ENCODE results near the gene CCNJL. TPM values are rescaled to one million over a fixed set of nuclear protein-coding genes. Genes with fewer than 3 reads are reported as not detected.

CCNJL gene
- total and polyA plus RNA-seq, 2 of the 8 experiments (the other 6 are each of a cell fraction or from before 2014, with no cell fraction given), result 34.6 to 44.7 TPM

DNA sequence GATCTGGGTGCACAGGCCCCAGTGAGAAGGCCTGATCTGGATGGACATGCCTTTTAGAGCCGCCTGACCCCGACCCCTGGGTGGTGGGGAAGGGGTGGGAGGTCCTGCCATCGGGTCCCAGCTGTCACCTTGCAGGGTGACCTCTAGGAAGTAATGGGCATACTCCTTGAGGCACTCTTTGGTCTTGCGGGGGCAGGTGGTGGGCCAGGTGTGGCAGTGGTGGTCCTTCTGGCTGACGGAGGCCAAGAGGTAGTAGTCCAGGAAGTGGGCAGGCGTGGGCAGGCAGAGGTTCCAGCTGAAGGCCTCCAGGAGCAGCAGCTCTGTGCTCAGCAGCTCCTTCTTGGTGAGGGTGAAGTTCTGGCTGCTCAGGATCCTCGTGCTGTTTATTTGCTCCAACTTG is 53.0 kb downstream of the CCNJL start:
- no peak overlapping the region for H2BK12ac ChIP-seq (ENCODE audit: low read depth, low read length)
- H3K4me2 ChIP-seq (ENCODE audit: insufficient read depth in 1 of 2, low read depth in 2 of 2, low read length in 2 of 2), result no peak overlapping the region
- DNase-seq (ENCODE audit: low read depth in 1 of 2, low spot score in 2 of 2) (no peak), FAIRE-seq (no peak)
- H3K79me2 ChIP-seq (ENCODE audit: control insufficient read depth in 1 of 2, insufficient read depth in 2 of 2, low read length in 2 of 2), result peaks cover 0 to 22% of the 10 kb centered on the region in 2 experiments; a peak in 1 of 4 replicates
- H3K9me3 ChIP-seq (ENCODE audit: insufficient read depth in 2 of 2, low read depth in 1 of 2, low read length in 1 of 2), result no peaks in the 10 kb centered on the region
- H3K4me3 ChIP-seq (ENCODE audit: extremely low read depth in 1 of 4, insufficient read depth in 2 of 4, low read depth in 3 of 4, low read length in 4 of 4), result no peak overlapping the region
- no peak overlapping the region for H2BK120ac ChIP-seq (replicated peaks; ENCODE audit: low read depth, low read length)
- H2BK20ac ChIP-seq (ENCODE audit: low read length), result no peak overlapping the region
- H2AFZ ChIP-seq (ENCODE audit: low read length), result no peak overlapping the region
- no peaks in the 10 kb centered on the region for H3K27me3 ChIP-seq (replicated peaks in 1 of 4; ENCODE audit: control insufficient read depth in 3 of 4, extremely low read depth in 1 of 4, insufficient read depth in 3 of 4, low read length in 3 of 4)
- ChIA-PET POLR2A (ENCODE audit: partially characterized antibody) (interaction anchor here (1.0 kb wide), 1 partner anchor 77 kb away, joined by 4 read pairs; no protein-coding TSS in a partner anchor), CTCF (ENCODE audit: partially characterized antibody) (interaction anchor here (0.7 to 29.3 kb wide), 4 partner anchors 4 to 86 kb away, joined by 3 to 362 read pairs (median 238); no protein-coding TSS in a partner anchor)
- H4K91ac ChIP-seq (replicated peaks; ENCODE audit: insufficient read length, low read length), result no peak overlapping the region
- peaks cover 5 to 31% (median 18%) of the 10 kb centered on the region in 4 experiments; a peak in 7 of 8 replicates for H3K36me3 ChIP-seq (ENCODE audit: control insufficient read depth in 2 of 4, insufficient read depth in 4 of 4, low read length in 3 of 4)
- H3K9ac ChIP-seq (replicated peaks in 1 of 4; ENCODE audit: extremely low read depth in 1 of 4, low read depth in 3 of 4, low read length in 3 of 4), result no peak overlapping the region
- H2BK5ac ChIP-seq (ENCODE audit: low read depth, low read length), result no peak overlapping the region
- peaks cover 12% of the 10 kb centered on the region for H3K79me1 ChIP-seq (ENCODE audit: low read depth, low read length)
- H3K23ac ChIP-seq (ENCODE audit: insufficient read length), result no peak overlapping the region
- peaks cover 2 to 18% (median 12%) of the 10 kb centered on the region in 4 experiments for H3K4me1 ChIP-seq (replicated peaks in 1 of 4; ENCODE audit: control insufficient read depth in 3 of 4, insufficient read depth in 4 of 4, low read length in 3 of 4)
- H3K23me2 ChIP-seq (ENCODE audit: low read depth, low read length), result no peaks in the 10 kb centered on the region
- H2AK5ac ChIP-seq (ENCODE audit: low read depth, low read length), result no peak overlapping the region
- H3K18ac ChIP-seq (ENCODE audit: extremely low read depth, low read length), result no peak overlapping the region
- H4K20me1 ChIP-seq (replicated peaks in 1 of 2; ENCODE audit: control insufficient read depth in 1 of 2, insufficient read depth in 2 of 2, low read length in 2 of 2), result peaks cover 3 to 8% of the 10 kb centered on the region in 2 experiments
- no peak overlapping the region for H3K14ac ChIP-seq (ENCODE audit: insufficient read length)
- no peak overlapping the region for H2BK15ac ChIP-seq (ENCODE audit: low read length)
- H3K4ac ChIP-seq (replicated peaks; ENCODE audit: insufficient read length, low read depth, low read length), result no peak overlapping the region
- H3K27ac ChIP-seq (ENCODE audit: low read depth, low read length), result no peak overlapping the region
- H4K5ac ChIP-seq (ENCODE audit: insufficient read length, low read depth, low read length), result no peak overlapping the region
- H3K56ac ChIP-seq (replicated peaks; ENCODE audit: insufficient read length, low read depth, low read length), result no peak overlapping the region
- WGBS, 2 experiments (ENCODE audit: extremely low coverage in 1 of 2, insufficient coverage in 1 of 2, insufficient read length in 1 of 2, insufficient replicate concordance in 2 of 2, low coverage in 1 of 2, low lambda C conversion rate in 2 of 2, missing lambda C conversion rate in 1 of 2), result 85% methylated on average over 5 of the region's 7 CpGs; no CpG with 5 or more reads in 1 of the 2 experiments
- H4K8ac ChIP-seq (ENCODE audit: extremely low read depth, insufficient read depth, low read length), result no peak overlapping the region
- TF ChIP-seq RBBP5 (IDR thresholded peaks at IDR 0.05; ENCODE audit: borderline replicate concordance, low read depth, low read length) (no peak), TAF1 (IDR thresholded peaks at IDR 0.05; ENCODE audit: low read depth, low read length) (no peak), KDM1A (IDR thresholded peaks at IDR 0.05; ENCODE audit: borderline replicate concordance, low read length) (no peak), RFX5 (IDR thresholded peaks at IDR 0.05; ENCODE audit: borderline replicate concordance, low read depth, low read length) (no peak), CTBP2 (IDR thresholded peaks at IDR 0.05; ENCODE audit: borderline replicate concordance, insufficient read depth, insufficient read length, low read length) (no peak), CREB1 (IDR thresholded peaks at IDR 0.05) (no peak)

Data from H1 (cell line).